Gastrocnemius medialis (tissue), 4 donors: Measurements from ENCODE around the gene PDZD4. TPM values are rescaled to one million over a fixed set of nuclear protein-coding genes. Genes with fewer than 3 reads are reported as not detected.

Experiments
- ATAC-seq, 2 donors: fragments of 150-250 bp; one replicate each; pipeline ENCODE4 v1.9.1; 2016
- DNase-seq, 2 donors: peaks; one replicate each; pipeline ENCODE4 v3.0.0-alpha.2; 2019
- H3K27ac ChIP-seq, 4 donors: fragments of 200-600 bp; sonication (generic); 1 replicate in 1 of 4; 2 replicates in 3 of 4; pipeline ENCODE4 v1.5.1; 2016 to 2018; ENCODE audit warnings: mild to moderate bottlenecking in 2 of 4, moderate library complexity in 1 of 4
- H3K27me3 ChIP-seq, 3 donors: fragments of 200-600 bp; sonication (generic) in 2 of 3; 1 replicate in 1 of 3; 2 replicates in 2 of 3; pipeline versions ENCODE4 v1.5.1 to v1.6.0; 2016 to 2019; ENCODE audit warnings: mild to moderate bottlenecking in 1 of 3, moderate library complexity in 1 of 3
- H3K36me3 ChIP-seq, 2 donors: fragments of 200-600 bp; sonication (generic) in 1 of 2; one replicate each; pipeline ENCODE4 v1.5.1; 2017 to 2018
- H3K4me1 ChIP-seq, 2 donors: fragments of 200-600 bp; sonication (generic) in 1 of 2; one replicate each; pipeline ENCODE4 v1.5.1; 2016 to 2017; ENCODE audit warnings: mild to moderate bottlenecking in 2 of 2
- H3K4me3 ChIP-seq, 4 donors: fragments of 200-600 bp; sonication (generic) in 3 of 4; 1 replicate in 1 of 4; 2 replicates in 3 of 4; pipeline ENCODE4 v1.5.1; 2016 to 2019; ENCODE audit warnings: mild to moderate bottlenecking in 2 of 4
- H3K9me3 ChIP-seq, 3 donors: fragments of 200-600 bp; sonication (generic) in 2 of 3; 1 replicate in 1 of 3; 2 replicates in 2 of 3; pipeline ENCODE4 v1.5.1; 2016 to 2019
- POLR2A ChIP-seq, 2 donors: fragments of 450-650 bp; IDR thresholded peaks; one replicate each; pipeline ENCODE4 v1.6.1; 2017; ENCODE audit warnings: antibody characterized with exemption in 2 of 2, mild to moderate bottlenecking in 2 of 2, moderate library complexity in 2 of 2
- in situ Hi-C, 4 donors: fragments of 200-750 bp; cut with MboI; loops; one replicate each; pipeline versions ENCODE4 v1.15.0 to v1.8.0; 2017; ENCODE audit warnings: low sequenced_read_pairs in 4 of 4
- intact Hi-C: fragments of 100-400 bp; cut with DNase I; formaldehyde crosslinking; loops from one replicate; pipeline ENCODE4 v1.15.1; 2023; ENCODE audit warnings: low total_unique reads
- total RNA-seq, 4 donors: library from RNA; depleted of rRNA; stranded (reverse); fragments of >200 nt; gene quantifications; one replicate each; pipeline versions ENCODE4 v1.1.0 to v1.2.3, GENCODE V29; 2016
- TF ChIP-seq, protein P1 (sequence below), 5 experiments: fragments of 450-650 bp in 3 of 5; fragments of 200-600 bp in 2 of 5; sonication (generic) in 2 of 5; IDR thresholded peaks in 4 of 5; conservative IDR thresholded peaks in 1 of 5; 1 replicate in 4 of 5; 2 replicates in 1 of 5; pipeline ENCODE4 v1.5.1; 2016 to 2019; ENCODE audit warnings: antibody characterized with exemption in 5 of 5, mild to moderate bottlenecking in 3 of 5, moderate library complexity in 3 of 5

PDZD4 gene
- total RNA-seq, 4 donors from 2014 or later, result 0.59 to 2.2 (median 1.4) TPM

DNA sequence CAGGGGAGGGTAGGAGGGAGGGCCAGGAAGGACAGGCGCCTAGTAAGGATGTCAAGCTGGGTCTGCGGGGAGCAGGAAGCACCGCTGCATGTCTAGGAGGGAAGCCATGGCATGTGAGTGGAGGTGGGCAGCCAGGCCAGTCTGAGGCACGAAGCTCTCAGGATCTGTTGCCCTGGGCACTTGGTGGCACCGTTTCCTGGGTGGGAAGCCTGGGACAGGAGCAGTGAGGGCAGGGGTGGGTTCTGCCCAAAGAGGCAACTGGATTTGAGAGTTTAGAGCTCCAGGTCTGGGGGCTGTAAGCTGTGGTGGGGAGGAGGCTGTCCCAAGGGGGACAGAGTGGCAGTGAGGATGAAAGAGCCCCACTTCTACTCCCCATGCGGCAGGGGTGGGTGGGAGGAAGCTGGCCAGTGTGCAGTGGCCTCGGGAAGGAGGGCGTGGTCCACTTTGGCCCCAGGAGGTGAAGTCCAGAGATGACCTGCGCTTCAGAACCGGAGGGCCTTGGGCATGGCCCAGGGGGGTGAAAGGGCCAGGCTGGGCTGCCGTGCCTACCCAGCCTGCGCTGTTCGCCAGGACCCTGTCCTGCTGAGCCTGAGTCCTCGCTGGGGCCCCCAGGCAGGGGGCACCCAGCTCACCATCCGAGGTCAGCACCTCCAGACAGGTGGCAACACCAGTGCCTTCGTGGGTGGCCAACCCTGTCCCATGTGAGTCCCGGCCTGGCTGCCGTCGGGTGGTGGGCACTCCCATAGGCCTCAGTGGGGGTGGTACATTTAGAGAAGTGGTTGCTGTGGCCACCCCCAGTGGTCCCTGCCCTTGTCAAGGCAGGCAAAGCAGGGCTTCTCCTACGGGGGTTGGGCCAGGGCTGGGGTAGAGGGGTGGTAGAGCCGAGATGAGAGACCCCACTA, 57.8 kb downstream of the PDZD4 start:
- in situ Hi-C loops, result no loop called here
- peak in 1 of 2 donors; percentile 2 for DNase-seq

DNA sequence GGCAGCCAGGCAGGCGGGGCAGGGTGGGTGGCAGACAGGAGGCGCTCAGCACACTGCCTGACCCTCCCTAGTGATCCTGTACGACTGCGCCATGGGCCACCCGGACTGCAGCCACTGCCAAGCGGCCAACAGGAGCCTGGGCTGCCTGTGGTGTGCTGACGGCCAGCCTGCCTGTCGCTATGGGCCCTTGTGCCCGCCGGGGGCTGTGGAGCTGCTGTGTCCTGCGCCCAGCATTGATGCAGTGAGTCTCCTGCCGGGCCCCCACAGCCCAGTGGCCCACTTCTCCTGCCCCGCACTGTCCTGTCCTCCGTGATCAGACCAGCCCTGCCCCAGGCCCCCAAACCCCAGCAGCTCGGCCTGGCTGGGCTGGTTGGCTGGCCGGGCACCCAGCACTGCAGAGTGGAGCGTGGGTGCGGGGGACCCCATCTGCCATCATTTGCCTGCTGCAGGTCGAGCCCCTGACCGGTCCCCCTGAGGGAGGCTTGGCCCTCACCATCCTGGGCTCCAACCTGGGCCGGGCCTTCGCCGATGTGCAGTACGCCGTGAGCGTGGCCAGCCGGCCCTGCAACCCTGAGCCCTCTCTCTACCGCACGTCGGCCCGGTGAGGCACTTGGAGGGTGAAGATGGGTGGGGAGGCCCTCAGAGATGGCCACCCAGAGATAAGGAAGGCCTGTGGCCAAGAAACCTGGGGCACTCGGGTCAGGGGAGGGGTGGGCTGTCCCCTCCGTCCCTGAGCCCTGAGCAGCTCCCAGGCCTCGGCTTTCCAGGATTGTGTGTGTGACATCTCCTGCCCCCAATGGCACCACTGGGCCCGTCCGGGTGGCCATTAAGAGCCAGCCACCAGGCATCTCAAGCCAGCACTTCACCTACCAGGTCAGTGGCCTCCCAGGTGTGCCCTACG, 58.7 kb downstream of the PDZD4 start:
- no peaks in the 10 kb centered on the region for H3K36me3 ChIP-seq
- intact Hi-C loops (no loop called here), in situ Hi-C loops (no loop called here)
- ATAC-seq (no peak), DNase-seq (peak in 1 of 2 donors; percentile 1)
- no peaks in the 10 kb centered on the region for H3K9me3 ChIP-seq
- H3K4me1 ChIP-seq, result no peaks in the 10 kb centered on the region
- no peak overlapping the region for H3K27ac ChIP-seq
- H3K27me3 ChIP-seq, result no peaks in the 10 kb centered on the region
- H3K4me3 ChIP-seq, result no peak overlapping the region
- TF ChIP-seq POLR2A (IDR thresholded peaks at IDR 0.05), result no peak
- TF ChIP-seq, protein P1, sequence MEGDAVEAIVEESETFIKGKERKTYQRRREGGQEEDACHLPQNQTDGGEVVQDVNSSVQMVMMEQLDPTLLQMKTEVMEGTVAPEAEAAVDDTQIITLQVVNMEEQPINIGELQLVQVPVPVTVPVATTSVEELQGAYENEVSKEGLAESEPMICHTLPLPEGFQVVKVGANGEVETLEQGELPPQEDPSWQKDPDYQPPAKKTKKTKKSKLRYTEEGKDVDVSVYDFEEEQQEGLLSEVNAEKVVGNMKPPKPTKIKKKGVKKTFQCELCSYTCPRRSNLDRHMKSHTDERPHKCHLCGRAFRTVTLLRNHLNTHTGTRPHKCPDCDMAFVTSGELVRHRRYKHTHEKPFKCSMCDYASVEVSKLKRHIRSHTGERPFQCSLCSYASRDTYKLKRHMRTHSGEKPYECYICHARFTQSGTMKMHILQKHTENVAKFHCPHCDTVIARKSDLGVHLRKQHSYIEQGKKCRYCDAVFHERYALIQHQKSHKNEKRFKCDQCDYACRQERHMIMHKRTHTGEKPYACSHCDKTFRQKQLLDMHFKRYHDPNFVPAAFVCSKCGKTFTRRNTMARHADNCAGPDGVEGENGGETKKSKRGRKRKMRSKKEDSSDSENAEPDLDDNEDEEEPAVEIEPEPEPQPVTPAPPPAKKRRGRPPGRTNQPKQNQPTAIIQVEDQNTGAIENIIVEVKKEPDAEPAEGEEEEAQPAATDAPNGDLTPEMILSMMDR (IDR thresholded peaks at IDR 0.05 in 4 of 5, conservative IDR thresholded peaks at IDR 0.05 in 1 of 5), result no peak

More for the DNA sequence above, 57.8 kb downstream of the PDZD4 start:
- Histone ChIP-seq H3K4me1 (no peaks in the 10 kb centered on the region), H3K4me3 (no peak overlapping the region), H3K9me3 (no peaks in the 10 kb centered on the region), H3K27me3 (no peaks in the 10 kb centered on the region), H3K36me3 (no peaks in the 10 kb centered on the region), H3K27ac (no peak overlapping the region)
- intact Hi-C loops, result no loop called here
- ATAC-seq, result no peak
- TF ChIP-seq, protein P1 (IDR thresholded peaks at IDR 0.05 in 4 of 5, conservative IDR thresholded peaks at IDR 0.05 in 1 of 5), result no peak
- no peak for TF ChIP-seq POLR2A (IDR thresholded peaks at IDR 0.05)

GRCh38 chrX:153770601-153771414, 59.5 kb downstream of the PDZD4 start:
- Histone ChIP-seq H3K9me3 (no peaks in the 10 kb centered on the region), H3K4me1 (no peaks in the 10 kb centered on the region), H3K27ac (no peak overlapping the region), H3K27me3 (no peaks in the 10 kb centered on the region), H3K4me3 (no peak overlapping the region), H3K36me3 (no peaks in the 10 kb centered on the region)
- ATAC-seq (no peak), DNase-seq (no peak)
- in situ Hi-C loops (no loop called here), intact Hi-C loops (no loop called here)
- no peak for TF ChIP-seq POLR2A (IDR thresholded peaks at IDR 0.05)
- TF ChIP-seq, protein P1 (IDR thresholded peaks at IDR 0.05 in 4 of 5, conservative IDR thresholded peaks at IDR 0.05 in 1 of 5), result no peak

DNA sequence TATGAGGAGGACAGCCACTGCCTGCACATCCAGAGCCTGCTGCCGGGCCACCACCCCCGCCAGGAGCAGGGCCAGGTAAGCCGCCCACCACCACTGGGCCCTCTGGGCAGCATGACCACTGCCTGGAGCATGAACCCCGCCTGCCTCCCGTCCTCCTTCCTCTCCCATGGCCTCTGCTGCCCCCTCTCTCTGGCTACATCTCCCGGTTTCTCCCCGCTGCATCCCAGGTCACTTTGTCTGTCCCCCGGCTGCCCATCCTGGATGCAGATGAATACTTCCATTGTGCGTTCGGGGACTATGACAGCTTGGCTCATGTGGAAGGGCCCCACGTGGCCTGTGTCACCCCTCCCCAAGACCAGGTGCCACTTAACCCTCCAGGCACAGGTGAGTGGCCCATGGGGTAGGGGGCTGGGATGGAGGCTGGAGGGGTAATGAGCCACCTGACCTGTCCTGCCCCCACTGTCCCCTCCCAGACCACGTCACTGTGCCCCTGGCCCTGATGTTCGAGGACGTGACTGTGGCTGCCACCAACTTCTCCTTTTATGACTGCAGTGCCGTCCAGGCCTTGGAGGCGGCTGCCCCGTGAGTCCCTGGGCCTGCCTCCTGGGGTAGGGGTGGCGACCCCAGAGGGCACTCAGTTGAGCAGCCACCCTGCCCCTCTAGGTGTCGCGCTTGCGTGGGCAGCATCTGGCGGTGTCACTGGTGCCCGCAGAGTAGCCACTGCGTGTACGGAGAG, 60.3 kb downstream of the PDZD4 start:
- Histone ChIP-seq H3K4me3 (no peak overlapping the region), H3K27me3 (no peaks in the 10 kb centered on the region), H3K9me3 (no peaks in the 10 kb centered on the region), H3K4me1 (no peaks in the 10 kb centered on the region), H3K36me3 (no peaks in the 10 kb centered on the region), H3K27ac (no peak overlapping the region)
- intact Hi-C loops (no loop called here), in situ Hi-C loops (no loop called here)
- TF ChIP-seq, protein P1 (IDR thresholded peaks at IDR 0.05 in 4 of 5, conservative IDR thresholded peaks at IDR 0.05 in 1 of 5), result no peak
- TF ChIP-seq POLR2A (IDR thresholded peaks at IDR 0.05), result no peak
- no peak for ATAC-seq
- no peak for DNase-seq
